ENCODE data around the gene CHURC1.

DNA sequence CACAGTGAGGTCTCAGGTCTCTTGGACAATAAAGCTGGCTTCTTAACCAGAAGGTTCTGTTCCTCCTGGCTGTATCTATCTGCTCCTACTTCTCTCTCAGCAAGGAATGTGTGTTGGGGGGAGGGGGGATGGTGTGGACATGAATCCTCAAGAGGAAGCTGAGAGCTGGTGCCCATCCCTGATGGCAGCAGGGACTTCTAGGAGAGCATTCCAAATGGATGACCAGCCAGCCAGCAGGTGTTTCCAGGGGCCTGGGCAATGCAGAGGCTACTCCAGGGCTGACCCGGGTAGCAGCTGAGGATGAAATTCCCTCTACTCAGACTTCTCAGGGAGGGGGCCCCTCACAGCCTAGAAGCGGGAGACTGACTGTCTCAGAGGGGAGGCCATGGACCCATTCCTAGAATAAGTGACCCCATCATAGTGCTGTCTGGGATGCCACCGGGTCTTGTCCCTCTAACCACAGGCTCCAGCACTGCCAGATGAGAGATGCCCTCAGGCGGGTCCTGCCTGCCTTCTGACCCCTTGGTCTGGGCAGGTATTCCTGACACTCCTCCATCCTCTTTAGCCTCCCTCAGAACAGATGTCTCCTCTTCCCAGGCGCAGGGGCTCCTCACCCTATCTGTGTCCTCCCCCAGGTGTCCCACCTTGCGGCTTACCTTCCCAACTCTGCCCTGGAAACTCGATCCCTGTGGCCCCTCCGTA is 56.7 kb downstream of the CHURC1 start:
- TF ChIP-seq, protein P1, sequence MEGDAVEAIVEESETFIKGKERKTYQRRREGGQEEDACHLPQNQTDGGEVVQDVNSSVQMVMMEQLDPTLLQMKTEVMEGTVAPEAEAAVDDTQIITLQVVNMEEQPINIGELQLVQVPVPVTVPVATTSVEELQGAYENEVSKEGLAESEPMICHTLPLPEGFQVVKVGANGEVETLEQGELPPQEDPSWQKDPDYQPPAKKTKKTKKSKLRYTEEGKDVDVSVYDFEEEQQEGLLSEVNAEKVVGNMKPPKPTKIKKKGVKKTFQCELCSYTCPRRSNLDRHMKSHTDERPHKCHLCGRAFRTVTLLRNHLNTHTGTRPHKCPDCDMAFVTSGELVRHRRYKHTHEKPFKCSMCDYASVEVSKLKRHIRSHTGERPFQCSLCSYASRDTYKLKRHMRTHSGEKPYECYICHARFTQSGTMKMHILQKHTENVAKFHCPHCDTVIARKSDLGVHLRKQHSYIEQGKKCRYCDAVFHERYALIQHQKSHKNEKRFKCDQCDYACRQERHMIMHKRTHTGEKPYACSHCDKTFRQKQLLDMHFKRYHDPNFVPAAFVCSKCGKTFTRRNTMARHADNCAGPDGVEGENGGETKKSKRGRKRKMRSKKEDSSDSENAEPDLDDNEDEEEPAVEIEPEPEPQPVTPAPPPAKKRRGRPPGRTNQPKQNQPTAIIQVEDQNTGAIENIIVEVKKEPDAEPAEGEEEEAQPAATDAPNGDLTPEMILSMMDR (IDR thresholded peaks at IDR 0.05) = no peak
- no peak for TF ChIP-seq POLR2A (IDR thresholded peaks at IDR 0.05)

All from uterus (tissue), 2 donors.